Heart left ventricle (tissue), 16 donors: Measurements from ENCODE around the gene SLC2A10. TPM values are rescaled to one million over a fixed set of nuclear protein-coding genes. Genes with fewer than 3 reads are reported as not detected.
A peak's percentile ranks its signal among the peaks of the same experiment; 100 is the strongest.

Experiments
- ATAC-seq, 4 donors: fragments of 200-7000 bp; cut with Tn5 transposase; one replicate each; pipeline ENCODE4 v1.9.1; 2020 to 2022; ENCODE audit warnings: moderate library complexity in 4 of 4, mild to moderate bottlenecking in 3 of 4, moderate number of reproducible peaks in 1 of 4
- DNase-seq, 5 donors: peaks; one replicate each; pipeline ENCODE4 v3.0.0-alpha.2; 2020
- H3K27ac ChIP-seq, 12 donors: fragments of 200-600 bp; sonication (generic) in 4 of 12; one replicate each; pipeline versions ENCODE4 v1.5.0 to v1.8.0; 2016 to 2022; ENCODE audit warnings: mild to moderate bottlenecking in 2 of 12
- H3K27me3 ChIP-seq, 9 donors: fragments of 200-600 bp; sonication (generic) in 2 of 9; one replicate each; pipeline versions ENCODE4 v1.5.1 to v1.8.0; 2016 to 2022; ENCODE audit warnings: mild to moderate bottlenecking in 3 of 9
- H3K36me3 ChIP-seq, 9 donors: fragments of 200-600 bp; sonication (generic) in 2 of 9; one replicate each; pipeline versions ENCODE4 v1.5.0 to v1.8.0; 2018 to 2022; ENCODE audit warnings: mild to moderate bottlenecking in 2 of 9
- H3K4me1 ChIP-seq, 12 donors: fragments of 200-600 bp; sonication (generic) in 4 of 12; one replicate each; pipeline versions ENCODE4 v1.5.0 to v1.8.0; 2016 to 2022; ENCODE audit warnings: mild to moderate bottlenecking in 3 of 12
- H3K4me3 ChIP-seq, 12 donors: fragments of 200-600 bp; sonication (generic) in 4 of 12; one replicate each; pipeline versions ENCODE4 v1.5.0 to v1.8.0; 2017 to 2022; ENCODE audit warnings: mild to moderate bottlenecking in 9 of 12, moderate library complexity in 4 of 12
- H3K9me3 ChIP-seq, 12 donors: fragments of 200-600 bp; sonication (generic) in 4 of 12; one replicate each; pipeline versions ENCODE4 v1.5.0 to v1.8.0; 2016 to 2022; ENCODE audit warnings: mild to moderate bottlenecking in 1 of 12
- CTCF ChIP-seq, 12 donors: fragments of 200-600 bp; sonication (generic) in 4 of 12; IDR thresholded peaks; one replicate each; pipeline versions ENCODE4 v1.5.0 to v1.8.0; 2018 to 2022; ENCODE audit warnings: antibody characterized with exemption in 12 of 12, mild to moderate bottlenecking in 5 of 12
- POLR2A ChIP-seq, 2 donors: fragments of 450-650 bp; IDR thresholded peaks; one replicate each; pipeline ENCODE4 v1.6.1; 2017; ENCODE audit warnings: antibody characterized with exemption in 2 of 2, mild to moderate bottlenecking in 2 of 2, moderate library complexity in 2 of 2
- WGBS, 4 donors: extraction: QIAGEN DNeasy Blood & Tissue Kit in 2 of 4; methylation state at CpG; one replicate each; pipeline versions ENCODE4 v1.1.5 to v1.1.7; 2013 to 2018; 5-methylcytosine and 5-hydroxymethylcytosine counted together
- intact Hi-C, 10 donors: fragments of 100-400 bp; cut with DNase I; formaldehyde crosslinking; loops; one replicate each; pipeline versions ENCODE4 v1.11.1 to v1.14.2; 2022
- polyA plus RNA-seq, 2 donors: library from polyadenylated mRNA; stranded (reverse); fragments of 200-250 nt; gene quantifications; one replicate each; pipeline ENCODE4 v1.2.3, GENCODE V29; 2013
- total RNA-seq, 9 donors: library from RNA; depleted of rRNA in 2 of 9; stranded (reverse); fragments of >200 nt in 2 of 9; fragmentation: NEBNext Ultra II Directional in 3 of 9; extraction: Animal tissue kit (Norgen Biotek cat#: 25700) in 3 of 9; gene quantifications; one replicate each; pipeline versions ENCODE4 v1.1.0 to v1.2.4, GENCODE V29; 2016 to 2023
- donor health status: ischemic (EF 13 %, LVEDD 7.1; RV severe dilation, severe dysfunction).
- donor health status: healthy with polysubstance abuse.
- donor health status: DM: no; HTN: yes; CAD: no.
- donor health status: DM: no; HTN: no; CAD: no.
- donor health status: ischemic (EF 25% LVEDD 6.9; RV normal size, moderate dysfunction).
- donor health status: ischemic (EF 25% LVEDD 5.7; RV mildly dilated, moderate dysfunction).
- donor health status: healthy.
- donor health status: DM: yes; HTN: yes; CAD: no.
- donor health status: ischemic (EF 35%, LVEDD 5.7; RV mildly dilated, moderate dysfunction).
- donor health status: nonischemic (EF 11% LVEDD 7.7; RV severe dilation, severe dysfunction).
- donor health status: DM: yes; HTN: yes; CAD: no.
- donor health status: PGD.
- donor health status: ischemic (EF 29% LVEDD 5.4; RV normal size, mild dysfunction).
- donor health status: nonischemic (EF 23%, LVEDD 6.1; RV moderate dilation, normal function).

The SLC2A10 gene
- total and polyA plus RNA-seq, 11 donors, result 1.4 to 6.3 (median 2.8) TPM

GRCh38 chr20:46724343-46724959 is 15.0 kb downstream of the SLC2A10 start:
- intact Hi-C loops, result no loop called here
- no peak overlapping the region for H3K27ac ChIP-seq
- no peaks in the 10 kb centered on the region for H3K27me3 ChIP-seq
- TF ChIP-seq POLR2A (IDR thresholded peaks at IDR 0.05) (no peak), CTCF (IDR thresholded peaks at IDR 0.05) (no peak)
- no peak overlapping the region for H3K4me3 ChIP-seq
- H3K4me1 ChIP-seq, result no peaks in the 10 kb centered on the region
- 36 to 76% (median 45%) methylated on average over 1 of the region's 1 CpG for WGBS, 4 donors
- ATAC-seq (no peak), DNase-seq (no peak)
- peaks cover 0 to 23% (median 2%) of the 10 kb centered on the region in 12 donors for H3K9me3 ChIP-seq
- H3K36me3 ChIP-seq, result peaks cover 0 to 8% (median 0%) of the 10 kb centered on the region in 9 donors

- no peak overlapping the region for H3K27ac ChIP-seq
These were observed 16.0 kb downstream of the SLC2A10 start for GRCh38 chr20:46725186-46726165.

GRCh38 chr20:46731770-46732169 is 22.3 kb downstream of the SLC2A10 start:
- no peaks in the 10 kb centered on the region for H3K9me3 ChIP-seq
- intact Hi-C loops, result no loop called here
- 76 to 82% (median 81%) methylated on average over 4 of the region's 4 CpGs for WGBS, 4 donors
- H3K4me1 ChIP-seq, result no peaks in the 10 kb centered on the region
- peaks cover 0 to 17% (median 0%) of the 10 kb centered on the region in 9 donors for H3K36me3 ChIP-seq
- ATAC-seq, result no peak
- H3K27me3 ChIP-seq, result no peaks in the 10 kb centered on the region
- DNase-seq, result no peak
- H3K4me3 ChIP-seq, result no peak overlapping the region
- TF ChIP-seq POLR2A (IDR thresholded peaks at IDR 0.05) (no peak), CTCF (IDR thresholded peaks at IDR 0.05) (no peak)
- H3K27ac ChIP-seq, result no peak overlapping the region

More at GRCh38 chr20:46725186-46726165, 16.0 kb downstream of the SLC2A10 start:
- TF ChIP-seq POLR2A (IDR thresholded peaks at IDR 0.05) (no peak), CTCF (IDR thresholded peaks at IDR 0.05) (no peak)
- intact Hi-C loops, result no loop called here
- 92 to 96% (median 95%) methylated on average over 16 to 27 of the region's 27 CpGs for WGBS, 4 donors
- peaks cover 0 to 18% (median 2%) of the 10 kb centered on the region in 12 donors for H3K9me3 ChIP-seq
- no peaks in the 10 kb centered on the region for H3K27me3 ChIP-seq
- DNase-seq (no peak), ATAC-seq (peak in 1 of 4 donors; percentile 33)
- no peak overlapping the region for H3K4me3 ChIP-seq
- peaks cover 0 to 8% (median 0%) of the 10 kb centered on the region in 9 donors for H3K36me3 ChIP-seq
- no peaks in the 10 kb centered on the region for H3K4me1 ChIP-seq

GRCh38 chr20:46735436-46735835 is 26.0 kb downstream of the SLC2A10 start:
- Histone ChIP-seq H3K4me3 (no peak overlapping the region), H3K27ac (no peak overlapping the region), H3K4me1 (no peaks in the 10 kb centered on the region), H3K27me3 (no peaks in the 10 kb centered on the region), H3K9me3 (no peaks in the 10 kb centered on the region), H3K36me3 (peaks cover 0 to 13% (median 0%) of the 10 kb centered on the region in 9 donors)
- TF ChIP-seq CTCF (IDR thresholded peaks at IDR 0.05) (no peak), POLR2A (IDR thresholded peaks at IDR 0.05) (no peak)
- WGBS, 4 donors, result 95 to 97% (median 96%) methylated on average over 2 of the region's 2 CpGs
- intact Hi-C loops, result no loop called here
- ATAC-seq (no peak), DNase-seq (no peak)
